Left colon (tissue), 2 donors: ENCODE data around the gene EML1. TPM values are rescaled to one million over a fixed set of nuclear protein-coding genes. Genes with fewer than 3 reads are reported as not detected.
"Not testable (repeated sequence)": the region's sequence is repeated elsewhere in the genome, so short reads cannot be mapped to it uniquely, and the experiment has no call there.

Source experiments
- ATAC-seq: fragments of 200-7000 bp; cut with Tn5 transposase; one replicate; pipeline ENCODE4 v1.9.1; 2020; ENCODE audit warnings: mild to moderate bottlenecking, moderate library complexity
- DNase-seq, 2 donors: peaks; one replicate each; pipeline ENCODE4 v3.0.0-alpha.2; 2020
- intact Hi-C, 2 donors: fragments of 100-400 bp; cut with DNase I in 1 of 2; cut with micrococcal nuclease in 1 of 2; formaldehyde crosslinking; loops; one replicate each; pipeline versions ENCODE4 v1.11.2 to v1.14.0; 2022; cut with DNase I, micrococcal nuclease
- total RNA-seq, 2 donors: library from RNA; stranded (reverse); fragmentation: NEBNext Ultra II Directional; extraction: Animal tissue kit (Norgen Biotek cat#: 25700); gene quantifications; one replicate each; pipeline ENCODE4 v1.2.1, GENCODE V29; 2021
- donor health status: DM: no; HTN: no; CAD: no.
- donor health status: DM: yes; HTN: yes; CAD: no.

EML1 gene
- total RNA-seq, 2 donors from 2014 or later: 3.8 to 14.5 TPM

DNA sequence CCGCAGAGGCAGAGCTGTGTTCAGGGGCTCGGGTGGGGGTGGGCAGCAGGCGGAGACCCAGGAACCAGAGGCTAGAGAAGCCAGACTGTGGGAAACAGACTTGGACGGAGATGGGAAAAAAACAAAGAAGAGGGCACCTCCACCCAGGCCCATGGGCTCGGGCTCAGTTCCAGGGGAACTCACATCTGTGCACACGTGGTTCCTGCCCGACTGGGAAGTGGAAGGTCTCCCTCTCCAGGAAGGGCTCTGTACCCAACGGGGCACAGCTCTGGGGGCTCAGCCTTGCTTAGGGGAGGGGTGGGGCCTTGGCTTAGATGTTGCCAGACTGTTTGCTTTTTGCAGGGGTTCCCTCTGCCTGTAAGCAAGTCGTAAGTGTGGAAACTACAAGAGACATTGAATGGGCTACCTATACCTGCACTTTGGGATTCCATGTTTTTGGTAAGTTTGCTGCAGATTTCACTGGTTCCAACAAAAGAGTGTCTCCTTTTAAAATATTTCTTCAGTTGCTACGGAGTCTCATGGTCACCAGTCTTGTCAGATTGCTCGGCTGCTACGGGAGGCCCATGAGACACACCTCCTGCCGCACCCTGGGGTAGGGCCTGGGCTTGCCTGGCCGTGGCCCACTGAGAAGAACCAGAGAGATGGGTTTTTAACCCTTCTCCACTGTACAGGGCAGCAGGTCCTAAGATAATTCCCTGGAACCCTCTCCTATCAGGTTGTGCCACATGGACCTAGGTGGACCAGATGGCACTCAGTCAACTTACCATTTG, 144.4 kb downstream of the EML1 start:
- ATAC-seq: peak; percentile 85
- intact Hi-C loops: no loop called here
- peak in 1 of 2 donors; percentile 31 for DNase-seq

DNA sequence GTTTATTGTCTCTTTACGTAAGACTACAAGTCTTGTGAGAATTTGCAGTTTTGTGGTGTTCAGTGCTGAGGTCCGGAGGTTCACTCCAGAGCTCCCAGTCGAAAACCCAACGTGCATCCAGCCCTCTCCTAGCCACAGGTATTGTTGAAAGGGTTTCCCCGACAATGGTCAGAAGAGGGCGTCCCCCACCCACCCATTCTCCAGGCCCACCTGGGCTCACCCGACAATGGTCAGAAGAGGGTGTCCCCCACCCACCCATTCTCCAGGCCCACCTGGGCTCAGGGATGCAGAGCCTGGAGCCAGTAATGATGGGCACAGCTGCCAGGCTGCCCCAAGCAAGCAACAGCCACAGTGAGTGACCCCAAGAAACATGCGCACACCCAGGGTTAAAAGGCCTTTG, 145.2 kb downstream of the EML1 start:
- DNase-seq: no peak
- no peak for ATAC-seq
- intact Hi-C loops: no loop called here

DNA sequence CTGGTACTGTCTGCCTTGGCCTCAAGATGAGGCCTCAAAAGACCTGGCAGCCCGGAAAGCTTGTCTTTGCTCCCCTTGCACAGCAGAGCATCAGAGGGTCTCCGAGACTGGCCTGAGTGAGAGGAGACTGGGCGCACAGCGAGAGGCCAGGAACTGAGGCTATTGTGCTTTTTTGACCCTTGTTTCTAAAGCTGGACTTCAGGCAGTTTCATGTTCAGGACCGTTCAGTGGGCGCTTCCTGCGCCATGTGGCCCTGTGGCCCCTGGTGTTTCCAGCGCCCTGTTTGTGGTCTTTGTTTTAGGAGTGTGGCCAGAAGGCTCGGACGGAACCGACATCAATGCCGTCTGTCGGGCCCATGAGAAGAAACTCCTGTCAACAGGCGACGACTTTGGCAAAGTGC, 145.7 kb downstream of the EML1 start:
- intact Hi-C loops: no loop called here
- ATAC-seq (no peak), DNase-seq (no peak)

DNA sequence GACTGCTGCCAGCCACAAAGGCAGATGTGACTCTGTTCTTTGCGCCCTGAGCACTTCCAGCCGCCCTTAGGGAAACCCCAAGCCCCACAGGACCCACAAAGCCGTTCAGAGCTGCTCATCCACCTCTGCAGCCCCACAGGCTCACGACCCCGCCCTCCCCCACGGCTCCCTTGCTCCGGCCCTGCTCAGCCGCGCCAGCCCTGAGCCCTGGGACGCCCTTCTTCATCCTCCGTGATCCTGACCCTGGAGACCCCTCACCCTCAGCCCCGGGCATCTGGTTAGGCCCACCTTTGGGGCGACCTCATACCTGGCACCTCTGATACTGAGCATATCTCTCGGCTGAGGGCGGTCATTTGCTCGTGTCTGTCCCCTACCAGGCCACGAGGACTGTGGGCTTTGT, 146.2 kb downstream of the EML1 start:
- ATAC-seq: no peak
- DNase-seq: no peak
- intact Hi-C loops: no loop called here

DNA sequence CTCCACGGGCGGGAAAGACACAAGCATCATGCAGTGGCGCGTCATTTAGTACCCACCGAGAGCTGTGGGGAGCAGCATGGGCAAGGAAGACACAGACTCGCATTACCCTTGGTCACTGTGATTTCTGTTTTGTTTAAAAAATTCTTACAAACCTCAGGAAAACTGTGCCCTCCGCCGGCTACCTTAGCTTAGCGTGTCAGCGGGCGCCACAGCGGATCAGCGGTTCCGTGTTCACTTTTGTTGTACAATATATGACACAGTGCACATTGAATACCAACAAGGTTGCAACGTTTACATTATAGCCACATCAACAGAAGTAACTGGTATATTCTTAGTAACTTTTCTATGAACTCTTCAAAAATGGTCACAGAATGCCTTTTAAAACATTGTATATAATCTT, 146.9 kb downstream of the EML1 start:
- intact Hi-C loops: no loop called here
- ATAC-seq: no peak
- no peak for DNase-seq

DNA sequence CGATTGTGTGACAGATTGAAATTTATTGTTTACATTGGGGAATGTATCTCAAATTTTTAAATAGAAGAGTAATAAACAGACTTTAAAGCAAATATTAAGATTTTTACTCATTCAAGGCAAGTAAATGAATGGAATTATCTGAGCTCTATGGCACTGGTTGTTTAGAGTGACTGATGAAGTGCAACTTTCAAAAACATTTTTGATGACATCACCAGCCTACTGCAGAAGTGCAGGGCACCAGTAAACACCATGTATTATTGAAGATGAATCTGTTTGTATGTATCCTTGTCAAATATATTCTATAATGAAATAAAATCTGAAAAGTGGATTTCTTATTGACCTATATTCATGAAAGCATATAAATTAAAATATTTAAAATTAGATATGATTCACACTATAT, 148.0 kb downstream of the EML1 start:
- no peak for DNase-seq
- intact Hi-C loops: no loop called here
- no peak for ATAC-seq

DNA sequence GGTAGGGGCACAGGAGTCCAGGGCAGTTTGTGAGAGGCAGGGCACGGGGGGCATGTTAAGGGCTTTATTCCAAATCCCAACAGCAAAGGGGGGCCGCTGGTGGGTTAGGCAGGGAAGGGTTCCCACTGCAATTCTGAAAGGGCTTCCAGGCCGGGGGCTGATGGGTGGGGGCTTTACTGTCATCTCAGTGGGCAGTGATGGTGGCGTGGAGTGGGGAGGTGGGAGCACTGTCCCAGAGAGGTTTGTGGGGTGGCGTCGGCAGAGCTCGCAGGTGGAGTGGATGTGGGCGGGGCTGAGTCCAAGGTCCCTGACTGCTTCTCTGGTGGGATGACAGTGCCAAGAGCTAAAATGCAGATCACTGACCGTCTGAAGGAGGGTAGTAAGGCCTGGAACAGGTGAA, 150.4 kb downstream of the EML1 start:
- DNase-seq (no peak), ATAC-seq (peak; percentile 35)
- intact Hi-C loops: no loop called here

DNA sequence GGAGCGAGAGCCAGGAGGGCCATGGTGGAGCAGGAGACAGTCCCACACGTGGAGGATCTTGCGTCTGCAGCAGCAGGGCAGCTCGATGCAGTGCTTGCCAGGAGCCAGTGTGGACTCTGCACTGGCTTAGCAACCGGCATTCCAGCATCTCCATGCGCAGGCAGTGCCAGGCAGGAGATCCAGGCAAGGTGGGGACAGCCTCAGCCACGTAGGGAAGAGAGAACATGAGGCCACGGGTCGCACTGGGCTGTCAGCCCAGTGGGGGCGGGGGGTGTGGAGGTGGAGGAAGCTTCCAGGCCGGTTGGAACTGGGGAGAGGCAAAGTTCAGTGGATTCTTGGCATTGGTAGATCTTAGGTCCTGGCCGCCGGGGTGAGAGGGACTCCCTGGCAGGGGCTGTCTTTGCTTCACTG, 151.0 kb downstream of the EML1 start:
- ATAC-seq (peak; percentile 70), DNase-seq (peak; percentile 23 to 42)
- intact Hi-C loops: no loop called here

DNA sequence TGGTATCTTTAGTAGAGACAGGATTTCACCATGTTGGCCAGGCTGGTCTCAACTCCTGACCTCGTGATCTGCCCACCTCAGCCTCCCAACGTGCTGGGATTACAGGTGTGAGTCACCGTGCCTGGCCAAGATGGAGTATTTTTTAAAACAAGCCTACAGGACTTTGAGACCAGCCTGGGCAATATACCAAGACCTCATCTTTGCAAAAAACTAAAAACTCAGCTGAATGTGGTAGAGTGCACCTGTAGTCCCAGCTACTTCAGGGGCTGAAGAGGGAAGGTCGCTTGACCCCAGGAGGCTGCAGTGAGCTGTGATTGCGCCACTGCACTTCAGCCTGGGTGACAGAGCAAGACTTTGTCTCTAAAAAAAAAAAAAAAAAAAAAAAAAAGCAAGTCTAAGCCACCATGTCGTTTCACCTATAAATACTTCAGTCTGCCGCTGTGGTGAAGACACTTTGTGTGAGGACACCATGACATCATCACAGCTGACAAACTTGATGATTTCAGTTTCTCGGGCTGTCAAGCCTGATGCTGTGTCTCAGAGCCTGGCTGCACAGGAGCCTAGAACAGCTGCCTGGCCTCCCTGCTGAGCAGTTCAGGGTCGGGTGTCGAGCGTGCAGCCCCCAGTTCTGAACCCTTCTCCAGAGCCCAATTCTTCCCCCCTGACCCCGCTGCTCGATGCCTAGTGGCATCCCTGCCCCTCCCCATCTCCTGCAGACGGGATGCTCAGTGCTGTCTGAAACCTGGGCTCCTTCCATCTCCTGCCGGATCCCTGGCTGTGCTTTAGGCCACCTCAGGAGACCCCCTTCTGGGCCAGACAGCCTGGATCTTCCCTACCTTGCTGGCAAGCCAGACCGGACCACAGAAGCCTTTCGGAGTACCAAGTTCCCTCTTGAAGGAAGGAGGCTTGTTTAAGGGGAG, 152.8 kb downstream of the EML1 start:
- intact Hi-C loops: no loop called here
- no peak for DNase-seq
- ATAC-seq: no peak

DNA sequence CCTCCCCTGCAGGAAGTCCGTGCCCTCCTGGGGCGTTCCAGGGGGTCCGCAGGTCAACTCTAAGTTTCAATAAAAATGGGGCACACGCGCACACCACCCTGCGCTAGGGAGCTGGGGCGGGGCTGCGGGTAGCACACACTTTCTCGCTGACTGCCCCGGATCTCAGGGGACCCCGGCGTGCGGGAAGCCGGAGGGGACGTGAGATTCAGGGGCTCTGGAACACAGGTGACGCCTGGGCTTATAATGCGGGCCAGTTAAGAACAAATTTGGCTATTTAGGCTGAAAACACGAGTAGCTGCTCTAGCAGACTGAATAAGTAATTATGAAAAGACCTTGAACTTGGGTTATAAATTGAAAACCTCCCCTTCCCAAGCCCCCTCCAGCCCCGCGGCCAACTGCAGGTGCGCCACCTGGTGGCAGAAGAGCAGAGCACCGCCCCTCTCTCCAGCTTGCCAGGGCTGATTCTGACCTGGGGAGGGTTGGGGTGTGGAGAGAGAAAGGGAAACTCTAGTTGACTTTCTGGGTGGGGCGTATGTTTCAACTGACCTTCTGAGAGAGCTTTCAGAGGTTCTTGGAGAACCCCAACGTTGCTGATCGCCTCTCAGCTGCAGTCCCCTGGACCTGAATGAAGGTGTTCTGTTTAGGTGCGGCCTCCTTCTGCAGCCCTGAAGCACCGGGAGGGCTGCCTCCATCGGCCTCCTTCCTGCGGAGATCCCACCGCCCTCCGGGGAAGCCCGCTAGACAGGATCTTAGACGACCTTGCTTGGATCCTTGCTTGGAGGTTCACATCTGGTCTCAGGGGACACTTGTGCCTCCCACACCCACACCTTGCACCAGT, 153.7 kb downstream of the EML1 start:
- intact Hi-C loops: no loop called here
- DNase-seq: peak in 1 of 2 donors; percentile 32
- ATAC-seq: peak; percentile 69

DNA sequence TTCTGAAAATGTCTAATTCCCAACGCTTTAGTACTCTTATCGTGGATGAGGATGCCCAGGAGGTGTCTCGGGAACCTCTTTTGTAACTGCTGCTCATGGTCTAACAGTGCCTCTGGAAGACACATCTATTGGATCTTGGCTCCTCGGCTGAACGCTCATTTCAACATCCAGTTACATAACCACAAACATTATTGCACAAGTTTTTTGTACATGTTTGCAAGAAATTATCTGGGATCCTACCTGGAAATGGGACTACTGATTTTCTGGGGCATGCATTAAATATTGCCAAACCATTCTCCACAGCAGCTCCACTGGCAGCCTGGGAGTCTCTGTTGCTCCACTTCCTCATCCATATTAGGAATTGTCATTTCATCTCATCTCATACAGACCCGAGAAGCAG, 154.5 kb downstream of the EML1 start:
- no peak for ATAC-seq
- intact Hi-C loops: no loop called here

DNA sequence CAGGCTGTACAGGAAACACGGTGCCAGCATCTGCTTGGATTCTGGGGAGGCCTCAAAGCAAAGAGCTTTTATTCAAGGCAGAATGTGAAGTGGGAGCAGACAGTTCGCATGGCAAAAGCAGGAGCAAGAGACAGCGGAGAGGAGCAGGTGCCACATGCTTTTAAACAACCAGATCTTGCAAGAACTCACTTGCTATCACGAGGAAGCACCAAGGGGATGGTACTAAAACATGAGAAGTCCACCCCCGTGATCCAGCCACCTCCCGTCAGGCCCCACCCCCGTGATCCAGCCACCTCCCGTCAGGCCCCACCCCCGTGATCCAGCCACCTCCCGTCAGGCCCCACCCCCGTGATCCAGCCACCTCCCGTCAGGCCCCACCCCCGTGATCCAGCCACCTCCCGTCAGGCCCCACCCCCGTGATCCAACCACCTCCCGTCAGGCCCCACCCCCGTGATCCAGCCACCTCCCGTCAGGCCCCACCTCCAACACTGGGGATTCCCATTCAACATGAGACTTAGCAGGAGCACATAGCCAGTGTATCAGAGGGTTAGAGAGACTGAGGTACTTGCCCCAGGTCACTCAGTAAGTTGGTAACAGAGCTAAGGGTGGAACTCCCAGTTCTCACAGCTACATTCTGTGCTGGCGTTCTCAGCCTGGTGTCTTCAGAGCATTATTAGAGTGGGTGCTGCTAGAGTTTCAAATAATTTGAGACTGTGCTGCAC, 156.0 kb downstream of the EML1 start:
- DNase-seq, intact Hi-C loops: not testable (repeated sequence)
- peak; percentile 36 for ATAC-seq

More for the DNA sequence above, 154.5 kb downstream of the EML1 start:
- no peak for DNase-seq

DNA sequence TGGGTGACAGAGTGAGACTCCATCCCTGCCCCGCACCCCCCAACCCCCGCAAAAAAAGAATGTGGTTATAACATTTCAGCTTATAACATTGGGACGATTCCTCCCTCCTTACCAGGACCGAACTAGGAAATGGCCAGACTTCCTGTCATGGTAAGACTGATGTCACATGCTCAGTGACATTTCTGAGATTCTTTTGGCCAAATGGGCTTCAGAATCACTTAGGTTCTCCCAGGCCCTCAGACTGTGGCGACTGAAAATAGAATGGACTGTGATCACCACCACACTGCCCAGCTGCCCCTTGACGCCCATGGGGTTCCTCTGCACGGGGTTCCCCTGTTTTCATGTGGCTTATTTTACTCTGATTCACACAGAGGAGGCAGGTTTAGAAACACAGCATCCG, 157.0 kb downstream of the EML1 start:
- ATAC-seq (no peak), DNase-seq (no peak)
- intact Hi-C loops: no loop called here

DNA sequence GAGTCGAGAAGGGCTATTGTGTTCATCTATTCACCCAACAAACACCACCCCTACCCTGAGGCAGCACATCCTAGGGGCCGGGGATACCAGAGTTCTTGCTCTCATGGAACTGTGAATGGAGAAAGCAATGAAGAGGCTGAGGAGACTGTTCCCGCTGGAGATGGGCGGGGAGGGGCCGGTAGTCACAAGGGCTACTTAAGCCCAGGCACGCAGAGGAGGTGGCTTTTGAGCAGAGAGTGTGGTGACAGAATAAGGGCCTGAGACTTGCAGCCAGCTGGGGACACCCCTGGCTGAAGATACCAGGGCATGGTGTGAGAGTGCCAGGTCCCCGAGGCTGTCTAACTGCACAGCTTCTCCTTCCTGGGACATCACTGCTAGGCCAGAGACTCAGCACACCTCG, 157.9 kb downstream of the EML1 start:
- DNase-seq: no peak
- intact Hi-C loops: no loop called here
- ATAC-seq: no peak

DNA sequence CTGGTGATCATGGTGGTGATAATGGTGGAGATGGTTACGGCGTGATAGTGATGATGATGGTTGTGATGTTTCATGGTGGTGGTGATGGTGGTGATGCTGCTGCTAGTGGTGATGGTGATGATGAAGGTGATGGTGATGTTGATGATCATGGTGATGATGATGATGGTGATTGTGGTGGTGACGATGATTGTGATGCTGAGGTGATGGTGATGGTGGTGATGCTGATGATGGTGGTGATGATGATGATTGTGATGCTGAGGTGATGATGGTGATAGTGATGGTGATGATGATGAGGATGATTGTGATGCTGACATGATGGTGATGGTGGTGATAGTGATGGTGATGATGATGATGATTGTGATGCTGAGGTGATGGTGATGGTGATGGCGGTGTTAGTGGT, 158.8 kb downstream of the EML1 start:
- intact Hi-C loops: no loop called here
- no peak for ATAC-seq
- no peak for DNase-seq

DNA sequence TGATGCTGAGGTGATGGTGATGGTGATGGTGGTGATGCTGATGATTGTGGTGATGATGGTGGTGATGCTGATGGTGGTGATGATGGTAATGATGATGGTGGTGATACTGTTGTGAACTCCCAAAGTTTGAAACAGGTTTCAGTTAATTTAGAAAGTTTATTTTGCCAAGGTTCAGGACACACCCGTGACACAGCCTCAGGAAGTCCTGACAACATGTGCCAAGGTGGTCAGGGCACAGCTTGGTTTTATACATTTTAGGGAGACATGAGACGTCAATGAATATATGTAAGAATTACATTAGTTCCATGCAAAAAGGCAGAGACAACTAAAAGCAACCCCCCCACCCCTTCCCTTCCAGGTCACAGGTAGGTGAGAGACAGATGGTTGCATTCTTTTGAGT, 159.2 kb downstream of the EML1 start:
- ATAC-seq (no peak), DNase-seq (no peak)
- intact Hi-C loops: no loop called here

DNA sequence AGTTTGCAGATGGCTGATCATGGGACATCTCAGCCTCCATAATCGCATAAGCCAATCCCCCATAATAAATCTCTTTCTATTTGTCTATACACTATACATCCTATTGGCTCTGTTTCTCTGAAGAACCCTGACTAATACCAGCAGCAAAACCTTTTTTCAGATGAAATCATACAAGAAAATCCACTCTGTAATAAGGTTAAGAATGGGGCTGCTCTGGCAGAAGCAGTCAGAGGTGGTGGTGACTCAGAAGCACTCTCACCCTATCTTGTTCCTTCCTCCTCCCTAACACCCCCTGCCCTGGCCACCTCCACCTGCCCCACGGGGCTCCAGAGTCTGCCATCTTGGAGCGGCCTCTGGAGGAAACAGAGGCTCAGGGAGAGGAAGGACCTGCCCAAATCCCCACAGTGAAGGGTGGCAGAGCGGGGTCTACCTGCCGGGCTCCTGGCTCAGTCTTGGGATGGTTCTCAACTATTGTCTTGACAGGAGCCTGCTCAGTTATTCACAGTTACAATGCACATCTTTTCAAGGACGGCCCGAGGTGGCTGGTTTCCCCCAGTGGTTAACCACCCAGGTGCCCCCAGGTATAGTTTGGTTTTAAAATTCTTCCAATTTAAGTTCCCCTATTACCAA, 162.7 kb downstream of the EML1 start:
- ATAC-seq (no peak), DNase-seq (no peak)
- intact Hi-C loops: no loop called here

DNA sequence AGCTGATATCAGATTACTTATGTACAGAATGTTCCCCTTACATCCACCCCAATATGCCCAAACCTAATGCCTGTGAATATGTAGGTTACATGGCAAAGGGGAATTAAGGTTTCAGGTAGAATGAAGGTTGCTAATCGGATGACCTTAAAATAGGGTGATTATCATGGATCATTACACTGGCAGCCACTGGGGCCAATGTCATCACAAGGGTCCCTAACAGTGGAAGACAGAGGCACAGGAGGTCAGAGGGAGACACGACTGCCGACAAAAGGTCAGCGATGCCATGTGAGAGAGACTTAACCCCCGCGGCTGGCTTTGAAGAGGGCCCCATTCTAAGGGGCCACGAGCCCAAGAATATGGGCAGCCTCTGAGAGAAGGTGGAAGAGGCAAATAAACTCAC, 165.2 kb downstream of the EML1 start:
- DNase-seq (no peak), ATAC-seq (no peak)
- intact Hi-C loops: no loop called here
